ENCODE results near the gene PTPRM.

Gene PTPRM

GRCh38 chr18:7950380-7951136, 383.4 kb downstream of the PTPRM start:
- H3K4me3 ChIP-seq (ENCODE audit: low read depth, low read length): no peak overlapping the region
- ChIA-PET CTCF (interaction anchor here (0.6 kb wide), 1 partner anchor 374 kb away, joined by 5 read pairs; no protein-coding TSS in a partner anchor), POLR2A (no interaction called here)
- no peaks in the 10 kb centered on the region for H3K9me3 ChIP-seq (ENCODE audit: control insufficient read depth, insufficient read depth, low read depth, low read length)
- H3K36me3 ChIP-seq (ENCODE audit: control insufficient read depth in 2 of 2, insufficient read depth in 1 of 2, low read length in 2 of 2): no peaks in the 10 kb centered on the region
- H3K27ac ChIP-seq (ENCODE audit: extremely low read depth, low read depth, low read length): no peak overlapping the region
- H3K4me1 ChIP-seq (ENCODE audit: control insufficient read depth, insufficient read depth, low read length): peaks cover 20% of the 10 kb centered on the region
- TF ChIP-seq ZNF248 (tag by site-specific recombination; IDR thresholded peaks at IDR 0.05): no peak
- no peak for TF ChIP-seq TCF7L2 (IDR thresholded peaks at IDR 0.05; ENCODE audit: borderline replicate concordance, low read depth, low read length)
- TF ChIP-seq ZFP3 (tag by site-specific recombination; IDR thresholded peaks at IDR 0.05; ENCODE audit: low read depth): no peak
- TF ChIP-seq ZNF132 (tag by site-specific recombination; IDR thresholded peaks at IDR 0.05; ENCODE audit: borderline replicate concordance): no peak
- 0 out of 2 replicates have a peak, but pooled peaks have one; percentile 24 for TF ChIP-seq SP3 (tag by site-specific recombination; IDR thresholded peaks at IDR 0.05)
- TF ChIP-seq ZNF560 (tag by site-specific recombination; IDR thresholded peaks at IDR 0.05; ENCODE audit: borderline replicate concordance): no peak
- TF ChIP-seq ZNF426 (tag by site-specific recombination; IDR thresholded peaks at IDR 0.05): no peak
- TF ChIP-seq ZNF707 (tag by site-specific recombination; IDR thresholded peaks at IDR 0.05): no peak
- no peak for TF ChIP-seq ZNF561 (tag by site-specific recombination; IDR thresholded peaks at IDR 0.05; ENCODE audit: borderline replicate concordance)
- TF ChIP-seq ZNF184 (tag by site-specific recombination; IDR thresholded peaks at IDR 0.05): no peak
- no peak for TF ChIP-seq ZNF341 (tag by site-specific recombination; IDR thresholded peaks at IDR 0.05; ENCODE audit: low read depth)
- TF ChIP-seq ZNF747 (tag by site-specific recombination; IDR thresholded peaks at IDR 0.05): no peak
- TF ChIP-seq ZFP37 (tag by site-specific recombination; IDR thresholded peaks at IDR 0.05): no peak
- TF ChIP-seq ZNF19 (tag by site-specific recombination; IDR thresholded peaks at IDR 0.05; ENCODE audit: low read depth): no peak
- TF ChIP-seq ZNF501 (tag by site-specific recombination; IDR thresholded peaks at IDR 0.05): no peak
- TF ChIP-seq WT1 (tag by site-specific recombination; IDR thresholded peaks at IDR 0.05): no peak
- TF ChIP-seq ZNF621 (tag by site-specific recombination; IDR thresholded peaks at IDR 0.05): no peak
- no peak for TF ChIP-seq ZNF148 (tag by site-specific recombination; IDR thresholded peaks at IDR 0.05; ENCODE audit: borderline replicate concordance)
- 0 out of 2 replicates have a peak, but pooled peaks have one; percentile 20 for TF ChIP-seq HIC1 (tag by site-specific recombination; IDR thresholded peaks at IDR 0.05)
- TF ChIP-seq REST (tag by site-specific recombination; IDR thresholded peaks at IDR 0.05): no peak
- TF ChIP-seq ZNF175 (tag by site-specific recombination; IDR thresholded peaks at IDR 0.05): no peak
- TF ChIP-seq ZNF169 (tag by site-specific recombination; IDR thresholded peaks at IDR 0.05): no peak
- TF ChIP-seq ZNF629 (tag by site-specific recombination; IDR thresholded peaks at IDR 0.05): peak; percentile 24; the same call in 1 of the 2 replicates
- TF ChIP-seq ZNF660 (tag by site-specific recombination; IDR thresholded peaks at IDR 0.05): peak; percentile 50; the same call in 1 of the 2 replicates
- no peak for TF ChIP-seq ZNF366 (tag by site-specific recombination; conservative IDR thresholded peaks at IDR 0.05)
- peak; percentile 25; the same call in 1 of the 2 replicates for TF ChIP-seq GLIS2 (tag by site-specific recombination; IDR thresholded peaks at IDR 0.05)
- no peak for TF ChIP-seq ZBTB8A (tag by site-specific recombination; IDR thresholded peaks at IDR 0.05)
- TF ChIP-seq ZNF548 (tag by site-specific recombination; IDR thresholded peaks at IDR 0.05): no peak
- TF ChIP-seq ZEB2 (tag by site-specific recombination; IDR thresholded peaks at IDR 0.05): 0 out of 2 replicates have a peak, but pooled peaks have one; percentile 34
- TF ChIP-seq ZNF214 (tag by site-specific recombination; IDR thresholded peaks at IDR 0.05; ENCODE audit: borderline replicate concordance): no peak

Data from HEK293 (cell line).